ENCODE measurements around the gene OSCP1.

The OSCP1 gene

DNA sequence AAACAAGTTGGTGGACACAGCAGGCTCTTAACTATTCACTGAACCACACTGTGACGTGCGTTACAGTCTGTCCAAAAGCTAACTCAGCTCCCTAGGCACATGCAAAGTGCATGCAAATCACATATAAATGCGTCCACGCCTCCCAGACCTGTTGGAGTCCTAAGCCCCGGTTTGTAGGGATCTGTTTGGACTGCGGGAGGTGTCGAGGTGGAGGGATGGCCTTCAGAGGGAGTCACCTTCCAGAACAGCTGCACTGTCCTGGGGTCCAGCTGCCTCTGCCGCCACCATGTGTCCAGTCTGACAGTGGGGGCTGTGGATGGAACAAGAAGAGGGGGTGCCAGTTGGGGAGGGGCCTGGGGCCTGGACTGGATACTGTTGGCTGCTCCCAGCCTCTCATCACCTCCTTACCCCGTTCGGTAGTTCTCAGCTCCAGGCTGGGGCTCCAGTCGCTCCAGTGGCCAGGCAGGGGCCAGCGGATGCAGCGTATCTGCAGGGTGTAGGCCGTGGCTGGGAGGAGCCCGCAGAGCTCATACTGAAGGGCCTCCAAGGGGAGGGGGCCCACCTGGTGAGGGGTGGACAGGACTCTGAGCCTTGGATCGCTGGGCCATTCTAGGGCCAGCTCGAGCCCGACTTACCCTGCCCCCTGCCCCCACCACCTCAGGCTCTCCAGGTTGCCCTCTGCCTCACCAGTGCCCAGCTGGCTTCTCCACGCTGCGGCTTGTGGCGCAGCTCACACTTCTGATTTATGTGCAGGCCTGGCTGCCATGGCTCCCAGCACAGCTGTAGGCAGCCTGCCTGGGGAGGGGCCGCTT is 21.8 kb upstream of the OSCP1 start:
- DNase-seq, result no peak

DNA sequence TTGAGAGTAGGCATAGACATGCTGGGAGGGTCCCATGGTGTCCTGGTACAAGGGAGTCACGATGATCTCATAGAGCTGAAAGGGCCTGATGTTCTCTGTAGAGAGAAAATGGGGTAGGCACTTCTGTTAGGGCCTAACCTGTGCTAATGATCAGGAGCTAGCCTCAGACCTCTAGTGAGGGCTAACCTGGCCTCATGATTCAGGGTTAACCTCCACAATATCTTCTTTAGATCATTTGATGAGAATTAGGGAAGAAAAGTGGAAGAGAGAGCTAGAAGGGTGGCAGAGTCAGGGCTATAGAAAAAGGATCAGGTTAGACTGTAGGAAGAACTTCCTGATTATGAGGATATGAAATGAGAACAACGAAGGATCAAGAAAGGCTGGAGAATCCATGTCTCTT is 18.9 kb upstream of the OSCP1 start:
- DNase-seq, result no peak

DNA sequence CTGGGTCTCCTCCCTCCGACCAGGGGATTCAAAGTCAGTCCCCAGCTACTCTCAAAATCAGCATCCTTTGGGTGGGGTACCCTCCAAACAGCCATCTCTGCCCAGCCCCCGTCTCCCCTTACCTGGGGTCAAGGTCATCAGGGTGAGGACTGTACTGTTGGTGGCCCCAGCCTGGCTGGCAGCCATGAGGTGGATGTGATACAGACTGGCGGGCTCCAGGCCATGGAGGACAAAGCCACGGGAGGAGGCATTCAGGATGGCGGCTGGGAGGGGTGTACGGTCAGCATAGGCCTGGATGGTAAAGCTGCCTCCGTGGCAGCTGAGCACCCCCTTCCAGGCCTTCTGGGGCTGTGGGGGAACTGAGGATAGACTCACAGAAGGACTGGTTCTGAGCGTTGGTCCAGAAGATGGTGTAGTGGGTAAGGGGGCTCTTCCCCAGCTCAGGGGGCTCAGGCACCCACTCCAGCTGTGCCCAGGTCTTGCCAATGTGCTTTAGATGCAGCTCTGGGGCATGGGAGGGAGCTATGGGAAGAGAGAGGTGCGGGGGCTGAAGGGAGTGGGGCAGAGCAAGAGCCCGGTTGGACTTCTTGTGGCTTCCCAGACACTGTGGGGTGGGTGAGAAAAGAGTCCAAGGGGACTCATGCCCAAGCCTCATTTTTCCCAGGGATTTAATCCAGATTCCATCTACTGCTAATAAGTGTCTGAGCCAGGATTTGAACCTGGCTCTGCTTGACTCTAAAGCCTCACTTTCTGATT is 17.6 kb upstream of the OSCP1 start:
- no peak for DNase-seq

DNA sequence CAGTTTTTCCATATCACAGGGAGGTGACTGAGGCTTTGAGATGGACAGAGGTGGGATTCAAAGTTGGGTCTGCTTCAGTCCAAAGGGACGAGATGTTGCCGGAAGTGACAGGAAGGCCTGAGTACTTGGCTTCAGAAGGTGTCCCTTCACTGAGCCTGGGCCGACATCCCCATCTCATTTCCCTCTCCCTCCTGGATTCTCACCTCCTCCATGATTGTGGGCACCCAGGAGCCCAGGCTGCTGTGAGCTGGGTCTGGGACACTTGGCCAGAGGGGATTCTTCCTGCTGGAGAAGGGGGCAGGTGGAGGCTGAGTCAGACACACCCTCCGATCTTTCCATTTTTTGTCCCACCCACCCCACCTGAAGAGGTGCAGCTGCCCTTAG is 16.8 kb upstream of the OSCP1 start:
- no peak for DNase-seq

DNA sequence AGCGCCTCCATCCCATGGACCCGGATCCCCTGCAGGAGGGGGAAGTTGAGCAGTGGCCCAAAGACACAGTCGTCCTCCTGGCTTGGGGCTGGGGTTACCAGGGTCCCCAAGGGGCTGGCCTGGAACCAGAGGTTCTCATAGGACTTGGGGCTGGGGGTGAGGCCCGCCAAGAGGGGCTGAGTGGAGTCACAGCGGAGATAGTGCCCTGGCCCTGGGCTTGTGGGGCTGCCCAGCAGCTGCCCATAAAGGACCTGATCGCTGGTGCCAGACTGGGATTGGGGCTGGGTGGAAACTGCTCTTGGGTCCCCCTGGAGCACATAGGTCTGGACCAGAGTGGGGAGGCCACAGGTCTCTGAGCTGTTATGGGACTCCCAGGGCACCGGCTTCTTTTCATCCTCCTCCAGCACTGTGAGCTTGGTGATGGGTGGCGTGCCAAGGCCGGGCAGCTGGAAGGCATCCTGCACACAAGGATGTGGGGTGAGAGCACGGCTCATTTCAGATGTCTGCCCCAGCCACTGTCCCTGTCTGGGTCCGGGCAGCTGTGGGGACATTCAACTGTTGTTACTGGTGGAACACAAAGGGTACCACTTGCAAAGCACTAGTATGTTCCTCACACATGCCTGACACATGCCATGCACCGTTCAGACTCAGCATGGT is 16.2 kb upstream of the OSCP1 start:
- DNase-seq, result no peak

DNA sequence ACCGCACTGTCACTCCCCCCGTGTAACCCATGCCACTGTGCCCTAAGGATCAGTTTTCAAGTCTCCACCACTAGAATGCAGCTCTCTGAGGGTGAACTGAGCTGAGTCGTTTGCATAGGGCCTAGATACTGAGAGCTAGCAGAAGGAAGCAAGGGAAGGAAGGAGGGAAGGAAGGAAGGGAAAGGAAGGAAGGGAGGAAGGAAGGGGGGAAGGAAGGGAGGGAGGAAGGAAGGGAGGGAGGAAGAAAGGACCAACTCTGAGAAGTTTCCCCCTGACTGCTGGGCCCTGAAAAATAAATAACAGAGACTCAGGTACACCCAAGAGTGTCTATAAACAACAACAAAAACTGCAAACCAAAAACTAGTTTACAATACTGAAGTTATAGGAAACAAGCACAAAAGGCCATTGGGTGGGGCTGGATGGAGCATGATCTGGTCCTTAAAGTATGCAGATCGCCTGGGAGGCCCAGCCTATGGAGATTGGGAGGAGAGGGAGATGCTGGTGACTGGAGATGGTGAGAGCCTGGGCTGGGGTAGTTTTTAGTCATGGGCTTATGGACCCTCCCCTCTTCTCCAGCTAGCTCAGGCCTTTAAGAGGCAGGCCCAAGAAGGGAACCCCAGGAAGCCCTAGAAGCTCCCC is 15.6 kb upstream of the OSCP1 start:
- DNase-seq, result no peak

DNA sequence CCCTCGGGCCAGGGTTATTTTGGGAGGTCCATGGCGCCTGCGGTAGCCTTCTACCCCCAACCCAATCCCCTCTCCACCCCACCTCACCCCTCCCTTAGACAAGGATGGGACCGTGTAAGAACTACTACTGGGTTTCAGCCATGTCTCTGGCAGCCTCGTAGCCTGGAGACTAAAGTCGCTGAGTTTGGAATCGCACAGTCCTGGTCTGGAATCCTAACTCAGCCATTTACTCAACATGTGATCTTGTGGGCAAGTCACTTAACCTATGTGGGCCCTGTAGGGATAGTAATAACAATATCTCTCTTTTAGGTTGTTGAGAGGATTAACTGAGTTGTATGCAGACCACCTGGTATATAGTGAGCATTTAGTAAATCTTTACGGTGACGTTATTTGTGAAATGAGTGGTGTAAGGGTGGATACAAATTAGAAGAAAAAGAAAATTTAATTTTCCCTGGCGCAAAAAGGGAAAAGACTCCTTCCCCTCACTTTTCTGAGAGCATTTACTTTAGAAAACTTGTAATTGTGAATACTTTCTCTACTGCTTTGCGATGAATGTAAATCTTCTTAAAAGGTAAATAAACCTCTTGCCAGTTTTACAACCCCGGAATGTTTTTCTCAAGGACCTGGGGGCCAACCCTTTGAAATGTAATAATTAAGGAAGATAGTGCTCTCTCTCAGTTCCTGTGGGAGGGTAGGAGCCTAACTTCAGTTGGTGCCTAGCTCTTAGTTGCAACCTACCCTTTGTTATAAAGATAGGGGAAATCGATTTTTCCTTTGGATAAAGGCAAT is 14.5 kb upstream of the OSCP1 start:
- no peak for DNase-seq

DNA sequence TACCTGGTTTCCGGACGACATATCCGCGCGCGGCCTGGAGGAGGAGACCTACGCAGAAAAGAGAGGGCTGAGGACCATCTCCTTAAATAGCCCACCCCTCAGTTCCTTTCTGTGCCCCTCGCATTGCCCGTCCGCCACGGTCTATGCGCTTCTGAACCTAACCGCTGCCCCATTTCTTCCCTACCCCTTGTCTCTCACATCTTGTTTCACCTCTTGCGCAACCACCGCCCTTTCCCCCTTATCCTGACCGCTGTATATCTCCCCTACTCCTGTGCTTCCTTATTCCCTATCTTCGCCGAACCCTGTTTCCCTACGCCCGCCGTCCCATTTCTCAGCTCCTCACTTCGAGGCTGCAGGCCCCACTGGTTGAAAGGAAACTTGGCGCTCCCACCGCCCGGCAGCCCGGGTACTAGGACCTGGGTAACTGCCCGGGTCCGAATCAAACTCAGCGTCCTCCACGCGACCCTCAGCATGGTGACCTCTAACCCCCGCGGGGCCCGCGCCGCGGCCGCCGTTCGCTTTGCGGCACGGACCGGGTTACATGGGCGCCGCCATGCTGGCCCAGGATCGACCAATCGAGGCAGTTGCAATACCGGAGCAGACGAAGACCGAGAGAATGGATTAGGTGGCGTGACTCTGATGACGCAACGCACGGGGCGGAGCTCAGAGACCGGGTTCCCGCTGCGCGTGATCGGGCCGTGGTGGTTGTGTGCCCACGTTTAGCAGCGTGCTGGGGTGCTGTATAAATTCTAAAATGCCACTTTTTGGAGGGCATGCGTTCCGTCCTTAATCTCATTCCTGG is 13.8 kb upstream of the OSCP1 start, which contains the start of gene MRPS15:
MRPS15 (minus strand) TSS at position 582 of the 802 bp plus-strand sequence; CDS start at position 473, 109 bp downstream.
- peak; percentile 97 for DNase-seq

DNA sequence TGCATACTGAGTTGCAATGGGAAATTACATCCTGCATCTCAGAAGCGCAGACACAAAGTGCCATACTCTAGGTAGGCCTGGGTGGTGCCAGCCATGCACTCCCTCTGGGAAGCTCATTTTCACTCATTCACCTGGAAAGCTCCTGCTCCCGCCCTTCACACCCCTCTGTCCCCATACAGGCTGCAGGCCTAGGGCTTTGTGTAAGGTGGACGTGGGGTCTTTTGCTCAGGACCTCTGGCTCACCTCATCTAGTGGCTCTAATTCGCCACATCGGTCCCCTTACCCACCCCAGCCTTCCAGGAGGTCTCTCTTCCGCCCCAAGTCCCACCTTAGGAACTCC is 13.2 kb upstream of the OSCP1 start:
- DNase-seq, result no peak

DNA sequence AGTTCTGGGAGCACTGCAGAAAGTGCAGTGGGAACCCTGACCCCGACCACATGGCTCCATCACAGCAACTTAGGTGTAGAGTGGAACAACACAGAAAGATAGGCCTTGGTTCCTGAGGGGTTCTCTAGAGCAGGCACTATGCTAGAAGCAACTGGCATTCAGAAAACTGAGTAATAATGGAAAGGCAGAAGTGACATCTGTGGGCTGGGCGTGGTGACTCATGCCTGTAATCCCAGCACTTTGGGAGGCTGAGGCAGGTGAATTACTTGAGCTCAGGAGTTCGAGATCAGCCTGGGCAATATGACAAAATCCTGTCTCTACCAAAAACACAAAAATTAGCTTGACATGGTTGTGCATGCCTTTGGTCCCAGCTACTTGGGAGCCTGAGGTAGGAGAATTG is 8.7 kb upstream of the OSCP1 start:
- DNase-seq, result no peak

DNA sequence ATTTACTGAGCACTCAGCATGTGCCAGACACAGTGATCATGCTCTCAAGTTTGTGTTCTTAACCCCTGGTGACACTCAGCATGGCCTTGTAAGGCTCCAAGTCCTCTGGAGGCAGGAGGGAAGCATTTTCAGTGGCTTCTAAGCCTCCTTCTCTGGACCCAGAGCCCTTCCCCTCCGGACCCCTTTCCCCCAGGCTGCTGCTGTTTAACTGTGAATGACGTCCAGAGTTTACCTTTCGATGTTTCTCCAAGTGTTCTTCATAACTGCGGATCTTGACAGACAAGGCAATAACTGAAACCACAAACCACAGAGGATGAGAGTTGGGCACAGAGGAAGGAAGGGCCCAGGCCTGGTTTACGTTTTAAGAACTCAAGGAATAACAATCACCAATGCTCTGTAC is 7.4 kb upstream of the OSCP1 start:
- DNase-seq, result no peak

DNA sequence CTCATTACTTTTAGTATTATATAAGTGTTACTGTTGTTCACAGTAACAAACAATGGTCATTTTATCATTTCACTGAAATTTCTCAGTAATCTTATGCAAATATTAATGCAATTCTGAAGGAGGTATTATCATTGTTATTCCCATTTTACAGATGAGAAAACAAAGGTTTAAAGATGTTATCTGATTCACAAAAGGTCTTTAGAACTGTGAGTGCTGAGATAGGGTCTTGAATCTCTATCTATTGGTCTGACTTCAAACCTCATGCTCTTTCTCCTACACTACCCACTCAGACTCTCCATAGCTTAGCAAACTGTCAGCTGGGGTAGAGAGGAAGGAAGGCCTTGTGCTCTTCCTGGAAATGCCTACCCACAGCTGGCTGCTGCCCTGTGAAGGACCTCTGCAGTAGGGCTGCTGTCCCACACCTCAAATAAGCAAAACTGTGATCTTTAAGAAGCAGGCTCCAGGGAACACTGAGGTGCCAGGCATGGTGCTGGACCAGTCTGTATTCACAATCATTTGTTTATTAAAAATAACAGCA is 6.2 kb upstream of the OSCP1 start:
- DNase-seq, result no peak

DNA sequence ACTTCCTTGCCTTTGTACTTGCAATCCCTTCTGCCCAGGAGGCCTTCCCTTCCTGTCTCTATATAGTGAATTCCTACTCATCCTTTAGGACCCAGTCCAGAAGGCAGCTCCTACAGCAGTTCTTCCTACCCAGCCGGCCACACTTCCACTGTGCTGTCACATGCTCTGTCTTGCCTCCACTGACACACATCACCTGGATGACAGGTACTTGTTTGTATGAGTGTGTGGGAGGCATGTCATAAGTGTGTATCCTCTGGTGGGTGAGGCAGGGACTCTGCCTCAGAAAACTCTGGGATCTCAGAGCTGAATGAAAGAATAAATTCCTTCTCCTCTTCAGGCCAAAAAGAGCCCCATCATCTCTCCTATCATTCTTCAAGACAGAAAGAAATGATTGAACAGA is 5.1 kb upstream of the OSCP1 start:
- DNase-seq, result no peak

DNA sequence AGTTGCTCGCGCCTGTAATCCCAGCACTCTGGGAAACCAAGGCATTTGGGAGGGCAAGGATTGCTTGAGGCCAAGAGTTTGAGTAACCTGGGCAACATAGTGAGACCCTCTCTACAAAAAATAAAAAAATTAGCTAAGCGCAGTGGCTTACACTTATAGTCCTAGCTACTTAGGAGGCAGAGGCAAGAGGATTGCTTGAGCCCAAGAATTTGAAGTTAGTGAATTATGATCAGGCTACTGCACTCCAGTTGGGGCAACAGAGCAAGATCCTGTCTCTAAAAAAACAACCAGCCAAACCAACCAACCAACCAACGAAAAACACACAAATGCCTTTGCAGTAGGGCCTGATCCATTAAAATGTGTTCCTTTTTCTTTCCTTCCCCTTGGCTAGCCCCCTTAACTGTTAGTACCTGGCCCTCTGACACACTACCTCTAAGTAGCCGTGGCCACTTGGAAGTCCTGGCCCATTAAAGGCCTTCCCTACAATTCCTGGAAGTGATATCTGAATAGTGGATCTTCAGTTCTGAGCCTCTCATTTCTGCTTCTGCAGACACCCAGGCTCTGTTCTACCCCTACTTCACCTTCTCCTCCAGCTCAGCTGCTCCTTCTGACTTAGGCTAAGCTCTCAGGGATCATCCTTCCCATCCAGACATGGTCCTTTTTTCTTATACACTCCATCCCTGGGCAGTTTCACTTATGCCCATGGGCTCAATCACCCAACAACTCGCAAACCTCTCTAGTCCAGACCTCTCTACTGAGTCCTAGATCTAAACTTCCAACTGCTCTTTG is 3.5 kb upstream of the OSCP1 start:
- DNase-seq, result no peak

DNA sequence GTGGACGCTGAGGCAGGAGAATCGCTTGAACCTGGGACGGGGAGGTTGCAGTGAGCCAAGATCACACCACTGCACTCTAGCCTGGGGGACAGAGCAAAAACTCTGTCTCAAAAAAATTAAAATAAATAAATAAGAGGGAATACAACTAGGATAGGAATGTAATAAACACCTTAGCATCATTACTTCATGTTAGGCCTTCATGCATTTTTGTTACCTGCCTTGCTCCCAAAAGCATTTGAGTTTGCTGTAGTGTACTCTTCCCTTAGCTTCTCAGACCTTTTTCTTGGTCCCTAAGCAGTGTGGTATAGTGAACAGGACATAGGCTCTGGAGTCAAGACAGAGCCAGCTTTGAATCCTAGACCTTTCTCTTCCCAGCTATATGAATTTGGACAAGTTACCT is 2.8 kb upstream of the OSCP1 start:
- no peak for DNase-seq

DNA sequence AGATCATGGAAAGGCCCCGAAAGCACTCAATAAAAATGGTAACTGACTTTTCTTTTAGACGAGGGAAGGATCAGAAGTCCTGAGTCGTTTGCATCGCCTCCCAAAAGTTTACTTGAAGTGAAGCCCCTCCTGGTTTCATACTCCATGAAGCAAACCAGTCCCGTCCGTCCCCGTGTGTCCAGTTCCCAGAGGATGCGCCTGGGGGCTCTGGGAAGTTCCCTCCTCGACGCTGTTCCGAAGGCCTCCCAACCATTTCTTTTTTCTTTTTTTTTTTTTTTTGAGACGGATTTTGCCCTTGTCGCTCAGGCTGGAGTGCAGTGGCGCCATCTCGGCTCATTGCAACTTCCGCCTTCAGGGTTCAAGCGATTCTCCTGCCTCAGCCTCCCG is 661 bp upstream of the OSCP1 start:
- no peak for DNase-seq

DNA sequence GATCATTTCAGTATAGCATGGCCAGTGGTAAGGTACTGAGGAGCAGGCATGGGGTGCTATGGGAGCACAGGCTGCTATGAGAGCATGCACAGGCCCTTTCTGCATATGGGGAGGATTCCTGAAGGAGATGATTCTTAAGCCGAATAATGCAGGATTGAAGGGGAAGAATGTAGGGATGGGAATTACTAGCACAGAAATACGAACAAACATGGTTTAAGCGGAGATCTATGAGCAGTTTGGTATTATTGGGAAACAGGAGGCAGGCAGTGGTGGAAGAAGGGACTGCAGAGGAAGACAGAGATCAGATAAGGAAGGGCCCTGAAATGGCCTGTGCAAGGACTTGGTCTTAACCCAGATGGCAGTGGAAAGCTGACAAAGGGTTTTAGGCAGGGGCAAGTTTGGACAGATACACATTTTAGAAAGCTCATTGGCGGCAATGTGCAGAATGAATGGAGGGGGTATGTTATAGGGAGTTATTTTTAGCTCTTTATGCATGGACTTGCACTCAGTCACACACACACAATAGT is 1.7 kb downstream of the OSCP1 start:
- DNase-seq, result no peak

DNA sequence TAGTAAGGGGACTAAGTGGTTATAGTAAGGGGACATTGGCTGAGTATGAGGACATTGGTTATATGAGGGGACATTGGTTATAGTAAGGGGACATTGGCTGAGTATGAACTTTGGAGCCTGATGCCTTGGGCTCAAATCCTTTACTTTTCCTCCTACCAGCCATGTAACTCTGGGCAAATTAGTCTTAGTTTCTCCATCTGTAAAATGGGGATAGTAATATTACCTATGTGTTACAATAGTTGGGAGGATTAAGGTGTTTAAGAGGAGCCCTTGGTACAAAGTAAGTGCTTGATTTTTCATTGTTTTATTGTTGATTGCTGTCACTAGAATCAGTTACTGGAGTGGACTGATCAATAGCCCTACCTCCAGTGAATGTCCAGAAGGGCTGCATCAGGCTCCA is 2.8 kb downstream of the OSCP1 start:
- DNase-seq, result no peak

DNA sequence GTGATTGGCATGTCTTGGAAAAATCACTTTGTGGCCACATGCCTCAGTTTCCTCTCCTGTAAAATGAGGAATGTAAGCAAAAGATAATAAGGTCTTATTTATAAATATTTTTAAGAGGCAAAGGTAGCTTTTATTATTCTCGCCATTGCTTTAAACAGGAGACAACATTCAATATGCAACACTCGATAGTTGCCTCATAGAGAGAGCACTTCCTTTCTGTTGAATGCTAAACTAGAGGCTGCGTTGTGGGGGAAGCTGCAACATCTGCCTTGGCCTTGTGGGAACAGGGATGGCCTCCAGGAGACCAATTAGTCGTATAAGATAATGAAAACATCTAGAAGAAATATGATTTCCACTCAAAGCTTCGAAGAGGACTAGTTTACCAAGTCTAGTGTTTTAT is 3.5 kb downstream of the OSCP1 start:
- no peak for DNase-seq

DNA sequence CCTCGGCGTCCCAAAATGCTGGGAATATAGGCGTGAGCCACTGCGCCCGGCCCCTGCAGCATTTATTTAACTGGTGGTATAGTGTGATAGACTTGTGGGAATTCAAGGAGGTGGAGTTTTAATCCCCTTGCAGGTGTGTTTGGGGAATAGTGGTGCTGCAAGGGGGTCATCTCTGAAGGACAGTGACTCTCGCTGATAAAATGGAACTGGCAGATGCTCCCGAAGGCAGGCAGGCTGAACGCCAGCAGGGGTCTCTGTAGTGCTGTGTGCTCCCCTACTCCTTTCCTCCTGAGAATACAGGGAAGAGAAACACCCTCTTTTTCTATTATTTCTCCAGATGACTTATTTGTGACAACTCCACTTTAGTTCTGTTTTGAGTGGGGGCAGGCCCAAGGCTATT is 4.0 kb downstream of the OSCP1 start:
- DNase-seq, result peak; percentile 46

DNA sequence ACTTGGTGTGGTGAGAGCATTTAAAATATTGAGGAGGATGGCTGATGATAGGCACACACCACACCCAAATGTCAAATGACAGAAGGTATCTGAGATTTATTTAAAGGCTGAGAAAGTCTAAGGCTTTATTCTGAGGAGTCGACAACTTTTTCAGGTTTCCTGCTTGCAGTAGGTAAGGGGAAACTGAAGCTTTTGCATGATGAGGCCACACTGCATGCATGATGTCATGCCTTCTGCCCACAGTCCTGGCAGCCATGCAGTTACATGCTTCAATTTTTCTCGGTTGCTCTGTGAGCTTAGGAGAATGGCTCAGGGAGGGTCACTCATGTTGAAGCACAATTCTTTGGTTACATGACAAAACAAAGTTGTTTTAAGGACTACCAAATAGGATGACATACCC is 7.0 kb downstream of the OSCP1 start:
- no peak for DNase-seq
